B cell (primary cell): ENCODE data around the gene PCDH9. TPM values are rescaled to one million over a fixed set of nuclear protein-coding genes. Genes with fewer than 3 reads are reported as not detected.

Source experiments
- ATAC-seq: fragments of 200-7000 bp; cut with Tn5 transposase; one replicate; pipeline ENCODE4 v1.10.0; 2021; ENCODE audit warnings: low read depth, mild to moderate bottlenecking, moderate number of reproducible peaks, moderate library complexity
- CTCF ChIA-PET: fragments of 350-600 bp; sonication (Branson Sonifier 250); formaldehyde crosslinking; loops from one replicate; lab custom pipeline; 2021; ENCODE audit warnings: antibody characterized with exemption, inconsistent platforms; lab: Charles Lee
- POLR2A ChIA-PET: fragments of 350-600 bp; sonication (Branson Sonifier 250); formaldehyde crosslinking; loops from one replicate; lab custom pipeline; 2021; ENCODE audit warnings: antibody characterized with exemption; lab: Charles Lee
- DNase-seq: peaks from one replicate; pipeline ENCODE4 v3.0.0; 2013
- H2AFZ ChIP-seq: 2 replicates; pipeline ENCODE4 v1.6.1; 2012; ENCODE audit warnings: mild to moderate bottlenecking, low read depth, low read length; ENCODE audit not compliant: insufficient read depth, poor library complexity, severe bottlenecking
- H3K27ac ChIP-seq, 2 donors: 1 replicate in 1 of 2; 2 replicates in 1 of 2; pipeline ENCODE4 v1.5.1; 2012 to 2013; ENCODE audit warnings: low read length in 2 of 2, mild to moderate bottlenecking in 2 of 2, moderate library complexity in 1 of 2
- H3K27me3 ChIP-seq, 4 experiments: fragments of 200-600 bp in 1 of 4; sonication (generic) in 1 of 4; replicated peaks in 1 of 4; 1 replicate in 2 of 4; 2 replicates in 2 of 4; pipeline versions ENCODE4 v1.6.1 to v1.7.0; 2013 to 2016; ENCODE audit warnings: low read length in 3 of 4, mild to moderate bottlenecking in 2 of 4, mixed read lengths in 1 of 4, moderate library complexity in 1 of 4; ENCODE audit not compliant: insufficient read depth in 4 of 4, control insufficient read depth in 3 of 4; ENCODE audit errors: control extremely low read depth in 1 of 4
- H3K36me3 ChIP-seq, 2 experiments: replicated peaks in 1 of 2; 1 replicate in 1 of 2; 2 replicates in 1 of 2; pipeline versions ENCODE4 v1.6.1 to v1.7.1; 2013; ENCODE audit warnings: low read length in 1 of 2; ENCODE audit not compliant: insufficient read depth in 2 of 2, control insufficient read depth in 1 of 2; ENCODE audit errors: control extremely low read depth in 1 of 2, extremely low read depth in 1 of 2
- H3K4me1 ChIP-seq, 2 donors: fragments of 200-600 bp in 1 of 2; sonication (generic) in 1 of 2; 1 replicate in 1 of 2; 2 replicates in 1 of 2; pipeline versions ENCODE4 v1.5.1 to v1.6.1; 2013 to 2017; ENCODE audit warnings: low read length in 2 of 2; ENCODE audit not compliant: control insufficient read depth in 2 of 2, insufficient read depth in 2 of 2
- H3K4me2 ChIP-seq: replicated peaks from 2 replicates; pipeline ENCODE3; 2012; ENCODE audit warnings: mild to moderate bottlenecking, low read depth, low read length; ENCODE audit not compliant: poor library complexity, severe bottlenecking
- H3K4me3 ChIP-seq, 5 experiments: fragments of 200-600 bp in 1 of 5; sonication (generic) in 1 of 5; 1 replicate in 3 of 5; 2 replicates in 2 of 5; pipeline versions ENCODE4 v1.5.1 to v1.7.0; 2011 to 2016; ENCODE audit warnings: low read length in 4 of 5, mild to moderate bottlenecking in 4 of 5, low read depth in 2 of 5, control low read depth in 1 of 5, moderate library complexity in 1 of 5; ENCODE audit not compliant: insufficient read depth in 1 of 5; ENCODE audit errors: control extremely low read depth in 1 of 5, extremely low read depth in 1 of 5
- H3K79me2 ChIP-seq: fragments of 200-600 bp; sonication (generic); one replicate; pipeline ENCODE4 v1.6.0; 2016; ENCODE audit warnings: low read length; ENCODE audit not compliant: control insufficient read depth, insufficient read depth
- H3K9ac ChIP-seq: fragments of 200-600 bp; sonication (generic); 2 replicates; pipeline ENCODE4 v1.6.1; 2017; ENCODE audit warnings: mild to moderate bottlenecking, low read length, moderate library complexity
- H3K9me3 ChIP-seq, 3 donors: one replicate each; pipeline versions ENCODE4 v1.6.1 to v1.7.1; 2013; ENCODE audit warnings: low read length in 2 of 3; ENCODE audit not compliant: control insufficient read depth in 2 of 3, insufficient read depth in 1 of 3; ENCODE audit errors: control extremely low read depth in 1 of 3
- H4K20me1 ChIP-seq: 2 replicates; pipeline ENCODE4 v1.6.0; 2012; ENCODE audit warnings: mild to moderate bottlenecking, low read length; ENCODE audit not compliant: insufficient read depth, control insufficient read depth, poor library complexity, severe bottlenecking
- H3K27ac Mint-ChIP-seq: one replicate; pipeline ENCODE4 v1.8.0; 2021; ENCODE audit warnings: mixed read lengths
- H3K27me3 Mint-ChIP-seq: one replicate; pipeline ENCODE4 v1.8.0; 2021; ENCODE audit warnings: mixed read lengths
- H3K4me1 Mint-ChIP-seq: one replicate; pipeline ENCODE4 v1.8.0; 2021; ENCODE audit warnings: mixed read lengths
- H3K4me3 Mint-ChIP-seq: one replicate; pipeline ENCODE4 v1.8.0; 2021; ENCODE audit warnings: mixed read lengths
- H3K9me3 Mint-ChIP-seq: one replicate; pipeline ENCODE4 v1.8.0; 2022; ENCODE audit warnings: mixed read lengths; ENCODE audit not compliant: insufficient read depth
- EZH2 ChIP-seq: IDR thresholded peaks from 2 replicates; pipeline ENCODE4 v1.6.1; 2012; ENCODE audit warnings: borderline replicate concordance, low read depth, mild to moderate bottlenecking, moderate library complexity, low read length; ENCODE audit not compliant: insufficient read depth, poor library complexity, severe bottlenecking
- WGBS: methylation state at CpG from one replicate; pipeline ENCODE4 v1.1.5; 2013; ENCODE audit warnings: missing lambda C conversion rate; ENCODE audit not compliant: insufficient coverage; 5-methylcytosine and 5-hydroxymethylcytosine counted together
- intact Hi-C: fragments of 100-400 bp; cut with micrococcal nuclease; formaldehyde crosslinking; loops from one replicate; pipeline ENCODE4 v1.10.0; 2022
- polyA plus RNA-seq: library from polyadenylated mRNA; depleted of rRNA; stranded (reverse); fragments of >200 nt; gene quantifications from 2 replicates; pipeline ENCODE4 v1.2.3, GENCODE V29; 2012
- total RNA-seq, 2 donors: library from RNA; stranded (reverse); fragments of 120-200 nt in 1 of 2; gene quantifications; 1 replicate in 1 of 2; 2 replicates in 1 of 2; pipeline versions ENCODE4 v1.2.3 to v1.2.4, GENCODE V29; 2013 to 2022
- TF ChIP-seq, protein P1 (sequence below): fragments of 200-600 bp; IDR thresholded peaks from one replicate; pipeline ENCODE4 v1.8.0; 2022; ENCODE audit warnings: antibody characterized with exemption, mild to moderate bottlenecking

Gene PCDH9
- total and polyA plus RNA-seq, 2 donors (not counting 1 experiment from before 2014, with no cell fraction given) = 13.1 to 21.8 TPM

DNA sequence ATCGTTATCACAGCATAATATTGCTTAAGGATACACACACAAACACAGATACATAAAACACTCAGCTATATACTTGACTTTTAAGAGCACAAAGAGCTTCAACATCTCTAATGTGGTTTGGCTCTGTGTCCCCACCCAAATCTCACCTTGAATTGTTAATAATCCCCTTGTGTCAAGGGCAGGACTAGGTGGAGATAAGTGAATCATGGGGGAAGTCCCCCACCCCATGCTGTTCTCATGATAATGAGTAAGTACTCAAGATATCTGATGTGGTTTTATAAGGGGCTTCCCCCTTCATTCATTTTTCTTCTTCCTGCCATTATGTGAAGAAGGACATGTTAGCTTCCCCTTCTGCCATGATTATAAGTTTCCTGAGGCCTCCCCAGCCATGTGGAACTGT, 481.4 kb downstream of the PCDH9 start:
- Mint-ChIP-seq H3K4me3 (no peak overlapping the region), H3K27me3 (no peaks in the 10 kb centered on the region), H3K9me3 (peaks cover 4% of the 10 kb centered on the region), H3K27ac (peak overlapping the region; percentile 41), H3K4me1 (peaks cover 9% of the 10 kb centered on the region)
- Histone ChIP-seq H3K27ac (peak overlapping the region in 1 of 2 donors; percentile 10), H3K9me3 (peaks cover 0 to 7% (median 1%) of the 10 kb centered on the region in 3 donors), H2AFZ (no peak overlapping the region), H3K9ac (no peak overlapping the region), H3K4me1 (no peaks in the 10 kb centered on the region), H3K27me3 (no peaks in the 10 kb centered on the region), H3K36me3 (no peaks in the 10 kb centered on the region), H3K79me2 (no peaks in the 10 kb centered on the region), H3K4me2 (no peak overlapping the region), H4K20me1 (no peaks in the 10 kb centered on the region), H3K4me3 (no peak overlapping the region)
- DNase-seq (peak; percentile 33), ATAC-seq (peak; percentile 43)
- TF ChIP-seq, protein P1, sequence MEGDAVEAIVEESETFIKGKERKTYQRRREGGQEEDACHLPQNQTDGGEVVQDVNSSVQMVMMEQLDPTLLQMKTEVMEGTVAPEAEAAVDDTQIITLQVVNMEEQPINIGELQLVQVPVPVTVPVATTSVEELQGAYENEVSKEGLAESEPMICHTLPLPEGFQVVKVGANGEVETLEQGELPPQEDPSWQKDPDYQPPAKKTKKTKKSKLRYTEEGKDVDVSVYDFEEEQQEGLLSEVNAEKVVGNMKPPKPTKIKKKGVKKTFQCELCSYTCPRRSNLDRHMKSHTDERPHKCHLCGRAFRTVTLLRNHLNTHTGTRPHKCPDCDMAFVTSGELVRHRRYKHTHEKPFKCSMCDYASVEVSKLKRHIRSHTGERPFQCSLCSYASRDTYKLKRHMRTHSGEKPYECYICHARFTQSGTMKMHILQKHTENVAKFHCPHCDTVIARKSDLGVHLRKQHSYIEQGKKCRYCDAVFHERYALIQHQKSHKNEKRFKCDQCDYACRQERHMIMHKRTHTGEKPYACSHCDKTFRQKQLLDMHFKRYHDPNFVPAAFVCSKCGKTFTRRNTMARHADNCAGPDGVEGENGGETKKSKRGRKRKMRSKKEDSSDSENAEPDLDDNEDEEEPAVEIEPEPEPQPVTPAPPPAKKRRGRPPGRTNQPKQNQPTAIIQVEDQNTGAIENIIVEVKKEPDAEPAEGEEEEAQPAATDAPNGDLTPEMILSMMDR = no peak
- no peak for TF ChIP-seq EZH2
- CTCF ChIA-PET = no interaction called here
- POLR2A ChIA-PET = no interaction called here
- intact Hi-C loops = no loop called here
- WGBS = no CpG with 5 or more reads among the region's 1 CpG

DNA sequence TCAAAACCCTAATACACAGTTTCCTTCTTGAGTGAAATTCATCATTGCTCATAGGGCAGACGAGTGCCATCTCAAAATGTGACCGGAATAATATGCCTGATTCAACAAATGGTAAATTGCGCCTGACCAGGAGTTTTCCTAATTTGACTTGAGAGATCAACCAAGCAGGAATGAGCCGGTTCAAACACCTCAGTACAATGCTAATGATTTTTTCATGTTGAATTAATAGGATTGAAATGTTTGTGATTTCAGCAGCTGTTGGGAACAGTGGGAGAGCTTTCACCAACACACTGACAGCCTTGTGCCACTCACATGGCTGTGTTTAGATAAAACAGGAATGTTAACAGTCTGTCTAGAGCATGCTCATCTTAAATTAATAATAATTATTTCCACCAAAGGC, 484.8 kb downstream of the PCDH9 start:
- WGBS = 94% methylated on average over 2 of the region's 4 CpGs
- CTCF ChIA-PET = no interaction called here
- H4K20me1 ChIP-seq = no peaks in the 10 kb centered on the region
- Mint-ChIP-seq H3K27me3 (no peaks in the 10 kb centered on the region), H3K4me1 (peaks cover 3% of the 10 kb centered on the region), H3K4me3 (no peak overlapping the region), H3K27ac (no peak overlapping the region), H3K9me3 (peaks cover 4% of the 10 kb centered on the region)
- ATAC-seq = no peak
- POLR2A ChIA-PET = no interaction called here
- intact Hi-C loops = no loop called here
- H2AFZ ChIP-seq = no peak overlapping the region
- H3K79me2 ChIP-seq = no peaks in the 10 kb centered on the region
- no peaks in the 10 kb centered on the region for H3K27me3 ChIP-seq
- no peaks in the 10 kb centered on the region for H3K36me3 ChIP-seq
- H3K9me3 ChIP-seq = peaks cover 0 to 7% (median 1%) of the 10 kb centered on the region in 3 donors
- H3K4me1 ChIP-seq = no peaks in the 10 kb centered on the region
- no peak for TF ChIP-seq EZH2
- TF ChIP-seq, protein P1 = no peak
- H3K4me3 ChIP-seq = no peak overlapping the region
- DNase-seq = no peak
- H3K27ac ChIP-seq = no peak overlapping the region
- H3K4me2 ChIP-seq = no peak overlapping the region
- no peak overlapping the region for H3K9ac ChIP-seq
